ENCODE data around the gene BRSK1. TPM values are rescaled to one million over a fixed set of nuclear protein-coding genes. Genes with fewer than 3 reads are reported as not detected.
A peak's percentile ranks its signal among the peaks of the same experiment; 100 is the strongest.

BRSK1 gene
- total RNA-seq, 1 donor from 2014 or later = 24.1 TPM

GRCh38 chr19:55276720-55277430 is 6.9 kb upstream of the BRSK1 start:
- no peaks in the 10 kb centered on the region for H3K27me3 ChIP-seq
- H3K36me3 ChIP-seq = no peaks in the 10 kb centered on the region
- H3K27ac Mint-ChIP-seq = no peak overlapping the region
- H3K9me3 Mint-ChIP-seq = peaks cover 2% of the 10 kb centered on the region
- no peaks in the 10 kb centered on the region for H3K9me3 ChIP-seq (ENCODE audit: low read depth)
- peaks cover 4% of the 10 kb centered on the region for H3K27me3 Mint-ChIP-seq (ENCODE audit: insufficient read depth, low read depth)
- TF ChIP-seq EZH2phosphoT487 (IDR thresholded peaks at IDR 0.05) (no peak), CTCF (IDR thresholded peaks at IDR 0.05) (no peak), EZH2 (IDR thresholded peaks at IDR 0.05) (no peak)
- H3K4me1 ChIP-seq = peaks cover 4% of the 10 kb centered on the region
- H3K9ac ChIP-seq = no peak overlapping the region
- H3F3A ChIP-seq (ENCODE audit: low read depth) = peaks cover 26% of the 10 kb centered on the region
- H3K4me3 Mint-ChIP-seq = peak overlapping the region; percentile 63
- no peak overlapping the region for H3K27ac ChIP-seq
- H2AFZ ChIP-seq (replicated peaks) = no peak overlapping the region
- H3K79me2 ChIP-seq (ENCODE audit: low read depth) = peaks cover 11% of the 10 kb centered on the region
- H3K36me3 Mint-ChIP-seq = peaks cover 18% of the 10 kb centered on the region
- H3K4me1 Mint-ChIP-seq = peaks cover 29% of the 10 kb centered on the region
- no peak overlapping the region for H3K4me3 ChIP-seq
- DNase-seq (ENCODE audit: low spot score) = no peak
- peaks cover 3% of the 10 kb centered on the region for H4K20me1 ChIP-seq (ENCODE audit: low read depth)
- no peak overlapping the region for H3K4me2 ChIP-seq

GRCh38 chr19:55277494-55277893 is 6.3 kb upstream of the BRSK1 start:
- no peak for DNase-seq (ENCODE audit: low spot score)
- Mint-ChIP-seq H3K4me1 (peaks cover 32% of the 10 kb centered on the region), H3K27me3 (ENCODE audit: insufficient read depth, low read depth) (peaks cover 6% of the 10 kb centered on the region), H3K4me3 (peak overlapping the region; percentile 62), H3K27ac (no peak overlapping the region), H3K36me3 (peaks cover 14% of the 10 kb centered on the region), H3K9me3 (peaks cover 2% of the 10 kb centered on the region)
- peaks cover 26% of the 10 kb centered on the region for H3F3A ChIP-seq (ENCODE audit: low read depth)
- no peak overlapping the region for H3K9ac ChIP-seq
- no peaks in the 10 kb centered on the region for H3K36me3 ChIP-seq
- TF ChIP-seq CTCF (IDR thresholded peaks at IDR 0.05) (no peak), EZH2phosphoT487 (IDR thresholded peaks at IDR 0.05) (no peak), EZH2 (IDR thresholded peaks at IDR 0.05) (no peak)
- peaks cover 3% of the 10 kb centered on the region for H4K20me1 ChIP-seq (ENCODE audit: low read depth)
- no peak overlapping the region for H3K4me2 ChIP-seq
- H3K79me2 ChIP-seq (ENCODE audit: low read depth) = peaks cover 11% of the 10 kb centered on the region
- no peak overlapping the region for H3K27ac ChIP-seq
- peaks cover 4% of the 10 kb centered on the region for H3K4me1 ChIP-seq
- no peak overlapping the region for H3K4me3 ChIP-seq
- no peak overlapping the region for H2AFZ ChIP-seq (replicated peaks)
- H3K9me3 ChIP-seq (ENCODE audit: low read depth) = no peaks in the 10 kb centered on the region
- no peaks in the 10 kb centered on the region for H3K27me3 ChIP-seq

GRCh38 chr19:55278391-55279135 is 5.2 kb upstream of the BRSK1 start:
- H3K27ac Mint-ChIP-seq = peak overlapping the region; percentile 82
- Histone ChIP-seq H4K20me1 (ENCODE audit: low read depth) (peaks cover 3% of the 10 kb centered on the region), H3K4me1 (peaks cover 4% of the 10 kb centered on the region), H3K4me3 (peak overlapping the region; percentile 81), H3K4me2 (peak overlapping the region; percentile 91), H3K27ac (no peak overlapping the region), H3K36me3 (no peaks in the 10 kb centered on the region), H3K9ac (no peak overlapping the region), H3F3A (ENCODE audit: low read depth) (peaks cover 28% of the 10 kb centered on the region), H2AFZ (replicated peaks) (no peak overlapping the region), H3K79me2 (ENCODE audit: low read depth) (peaks cover 11% of the 10 kb centered on the region), H3K27me3 (no peaks in the 10 kb centered on the region), H3K9me3 (ENCODE audit: low read depth) (no peaks in the 10 kb centered on the region)
- H3K4me3 Mint-ChIP-seq = peak overlapping the region; percentile 98
- DNase-seq (ENCODE audit: low spot score) = no peak
- H3K27me3 Mint-ChIP-seq (ENCODE audit: insufficient read depth, low read depth) = peaks cover 8% of the 10 kb centered on the region
- H3K4me1 Mint-ChIP-seq = peaks cover 37% of the 10 kb centered on the region
- H3K36me3 Mint-ChIP-seq = peaks cover 11% of the 10 kb centered on the region
- TF ChIP-seq EZH2phosphoT487 (IDR thresholded peaks at IDR 0.05) (no peak), EZH2 (IDR thresholded peaks at IDR 0.05) (no peak)
- H3K9me3 Mint-ChIP-seq = peaks cover 2% of the 10 kb centered on the region

All from neural progenitor cell (in vitro differentiated cells).